ENCODE data around the gene CUBN.

- TF ChIP-seq POLR2A (IDR thresholded peaks at IDR 0.05), result no peak
- peak in 1 of 6 experiments; percentile 7 for TF ChIP-seq CTCF (IDR thresholded peaks at IDR 0.05)
Measured at GRCh38 chr10:17178006-17178405, 48.4 kb upstream of the CUBN start.
